Motor neuron (in vitro differentiated cells): ENCODE data around the gene PDXK. TPM values are rescaled to one million over a fixed set of nuclear protein-coding genes. Genes with fewer than 3 reads are reported as not detected.
"Not testable (repeated sequence)": the region's sequence is repeated elsewhere in the genome, so short reads cannot be mapped to it uniquely, and the experiment has no call there.

ENCODE experiments used
- ATAC-seq, 8 experiments: fragments of 200-7000 bp; cut with Tn5 transposase; replicated peaks in 6 of 8; 2 replicates each; pipeline ENCODE4 v1.8.0; 2021; ENCODE audit warnings: mild to moderate bottlenecking in 8 of 8, moderate library complexity in 8 of 8
- H3K27ac ChIP-seq, 2 donors: fragments of 250-450 bp; sonication (Bioruptor Pico); 2 replicates each; pipeline ENCODE4 v1.9.0; 2021; ENCODE audit warnings: antibody characterized with exemption in 2 of 2, mild to moderate bottlenecking in 2 of 2, moderate library complexity in 1 of 2
- H3K4me1 ChIP-seq, 2 donors: fragments of 250-450 bp; sonication (Bioruptor Pico); replicated peaks in 1 of 2; 2 replicates each; pipeline ENCODE4 v1.6.1; 2021; ENCODE audit warnings: antibody characterized with exemption in 2 of 2, mild to moderate bottlenecking in 2 of 2, moderate library complexity in 1 of 2
- H3K4me3 ChIP-seq, 5 donors: fragments of 250-450 bp; sonication (Bioruptor Pico); 2 replicates each; pipeline ENCODE4 v1.9.0; 2021; ENCODE audit warnings: antibody characterized with exemption in 5 of 5, mild to moderate bottlenecking in 5 of 5, moderate library complexity in 4 of 5
- WGBS, 10 experiments: fragments of 450-650 bp; shearing (Covaris generic); methylation state at CpG; one replicate each; pipeline ENCODE4 v1.0.0; 2022; 5-methylcytosine and 5-hydroxymethylcytosine counted together
- in situ Hi-C, 9 experiments: fragments of 400-800 bp; cut with MboI; loops; one replicate each; pipeline ENCODE4 v1.15.0; 2021; ENCODE audit warnings: low sequenced_read_pairs in 9 of 9, low pct_unique_long_range_greater_than_20kb in 2 of 9; ENCODE audit not compliant: unreplicated experiment in 9 of 9
- total RNA-seq, 8 experiments: library from RNA; unstranded; fragments of 300-600 nt; gene quantifications; 2 replicates each; pipeline versions ENCODE4 v1.2.3 to v1.2.4, GENCODE V29; 2022

Gene PDXK
- total RNA-seq = 10 to 100 TPM; 17.8 to 71.7 (median 41.7) TPM

DNA sequence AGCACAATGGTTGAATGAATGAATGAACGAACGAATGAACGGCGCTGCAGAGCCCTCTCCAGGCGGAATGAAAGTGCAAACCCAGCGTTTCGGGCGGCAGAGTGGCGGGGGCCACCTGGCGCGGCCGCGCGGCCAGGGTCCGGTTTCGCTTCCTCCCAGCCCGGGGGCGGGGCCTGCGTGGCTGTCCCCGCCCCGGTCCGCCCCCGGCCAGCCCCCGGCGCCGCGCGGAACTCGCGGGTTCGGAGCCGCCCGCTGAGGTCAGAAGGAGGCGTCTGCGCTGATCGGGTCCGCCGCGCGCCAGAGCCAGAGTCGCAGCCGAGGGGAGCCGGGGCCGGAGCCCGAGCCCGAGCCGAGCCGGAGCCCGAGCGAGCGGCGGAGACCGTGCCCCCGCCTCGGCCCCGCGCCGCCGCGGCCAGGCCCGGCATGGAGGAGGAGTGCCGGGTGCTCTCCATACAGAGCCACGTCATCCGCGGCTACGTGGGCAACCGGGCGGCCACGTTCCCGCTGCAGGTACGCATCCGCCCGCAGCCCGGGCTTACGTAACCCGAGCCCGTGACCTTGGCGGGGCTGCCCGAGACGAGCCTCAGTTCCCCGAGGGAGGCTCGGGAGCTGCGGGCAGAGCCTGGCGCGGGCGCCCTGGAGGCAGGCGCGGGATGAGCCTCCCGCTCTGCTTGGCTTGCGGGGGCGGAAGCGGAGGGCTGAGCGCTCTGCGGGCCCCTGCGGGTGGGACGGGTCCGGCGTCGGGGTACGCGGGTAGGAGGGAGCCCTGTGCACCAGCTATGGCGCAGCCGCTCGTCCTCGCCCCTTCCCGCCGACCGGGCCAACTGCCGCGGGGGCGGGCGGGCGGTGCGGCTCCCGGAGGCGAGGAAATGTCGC is at the start of gene PDXK:
Gene PDXK, plus strand, starts transcription at position 258 of the 876 bp plus-strand sequence. Its CDS starts 166 bp downstream, at position 424.
- in situ Hi-C loops = no loop called here
- peak within 1 kb of the TSS; percentile 51 to 91 (median 87) for H3K4me3 ChIP-seq
- WGBS, 10 experiments = 2 to 4% (median 2%) methylated on average over 9 to 21 of the region's 117 CpGs; no CpG with 5 or more reads in 7 of the 10 experiments
- H3K4me1 ChIP-seq = peaks cover 9 to 11% of the 10 kb centered on the region in 2 donors
- peak within 1 kb of the TSS; percentile 85 to 95 for H3K27ac ChIP-seq
- peak; percentile 82 to 92 (median 84) for ATAC-seq

DNA sequence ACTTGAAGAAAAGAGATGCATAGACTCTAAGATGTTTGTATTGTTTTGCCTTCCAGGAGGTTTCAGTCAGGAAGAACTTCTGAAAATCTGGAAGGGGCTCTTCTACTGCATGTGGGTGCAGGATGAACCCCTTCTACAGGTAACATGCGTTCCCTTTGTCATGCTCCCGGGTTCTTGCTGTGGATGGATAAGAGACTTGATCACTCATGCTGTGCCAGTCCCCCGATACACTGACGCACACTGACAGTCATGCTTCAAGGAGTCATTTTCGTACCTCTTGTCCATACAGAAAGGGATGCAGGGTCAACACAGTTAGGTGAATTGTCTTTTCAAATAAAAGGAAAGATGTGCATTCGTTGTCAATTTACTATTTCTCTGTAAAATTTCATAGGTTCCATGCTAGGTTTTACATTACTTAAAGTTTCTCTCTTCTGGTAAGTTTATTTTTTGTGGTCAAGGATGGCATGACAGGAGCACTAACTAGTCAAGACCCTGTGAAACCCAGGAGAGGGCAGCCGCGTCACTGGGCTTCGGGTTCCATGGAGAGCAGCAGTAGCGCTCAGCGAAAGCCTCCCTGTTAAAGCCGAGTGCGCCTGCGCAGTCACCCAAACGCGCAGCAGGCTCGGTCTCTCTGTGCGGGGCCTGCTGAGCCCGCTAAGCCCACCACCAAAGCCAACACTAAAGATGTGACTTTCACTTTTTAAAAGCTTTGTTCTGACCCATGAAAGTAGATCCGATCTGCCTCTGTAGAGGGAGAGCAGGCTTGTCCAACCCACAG is 48.9 kb upstream of the PDXK start:
- Histone ChIP-seq H3K27ac (no peak overlapping the region), H3K4me1 (no peaks in the 10 kb centered on the region), H3K4me3 (no peak overlapping the region)
- ATAC-seq = no peak
- 60 to 95% (median 88%) methylated on average over 1 to 18 of the region's 20 CpGs; no CpG with 5 or more reads in 4 of the 10 experiments for WGBS, 10 experiments
- in situ Hi-C loops = no loop called here

DNA sequence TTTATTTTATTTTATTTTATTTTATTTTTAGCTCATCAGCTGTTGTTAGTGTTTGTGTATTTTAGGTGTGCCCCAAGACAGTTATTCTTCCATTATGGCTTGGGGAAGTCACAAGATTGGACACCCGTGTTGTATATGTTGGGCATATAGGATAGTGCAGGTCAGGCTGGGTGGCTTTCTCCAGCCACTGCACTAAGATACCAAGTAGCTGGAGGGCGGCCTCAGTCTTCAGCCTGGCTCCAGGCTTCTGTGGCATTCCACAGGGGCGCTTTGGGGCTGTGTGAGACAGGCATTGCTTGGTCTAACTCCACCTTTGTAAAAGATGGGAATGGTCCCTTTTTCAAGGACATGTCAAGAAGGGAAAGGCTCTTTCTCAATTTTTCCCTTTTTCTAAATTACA is 43.1 kb upstream of the PDXK start:
- Histone ChIP-seq H3K27ac (no peak overlapping the region), H3K4me1 (no peaks in the 10 kb centered on the region), H3K4me3 (no peak overlapping the region)
- no peak for ATAC-seq
- 72 to 100% (median 96%) methylated on average over 1 to 3 of the region's 3 CpGs; no CpG with 5 or more reads in 1 of the 10 experiments for WGBS, 10 experiments
- in situ Hi-C loops = loop anchor here in 1 of 9 experiments (25.0 kb wide), 1 partner anchor 111 kb away; the partner anchor contains the start of genes CSTB and RRP1

DNA sequence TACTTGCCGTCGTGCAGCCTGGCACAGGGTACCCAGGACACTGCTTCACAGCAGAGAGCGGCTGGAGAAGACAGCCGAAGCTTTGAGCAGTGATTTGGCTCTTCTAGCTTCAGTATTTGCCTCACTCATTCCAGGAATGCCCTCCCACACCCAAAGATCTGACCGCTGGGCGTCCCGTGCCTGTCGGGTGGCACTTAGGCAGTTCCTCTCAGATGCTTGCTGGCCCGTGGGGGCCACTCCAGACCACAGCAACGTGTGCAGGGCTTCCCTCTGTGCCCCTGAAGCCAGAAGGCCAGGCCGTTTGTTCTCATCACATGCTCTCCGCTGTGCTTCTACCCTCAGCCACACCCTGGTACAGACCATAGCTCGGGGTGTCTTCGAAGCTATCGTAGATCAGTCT is 42.5 kb upstream of the PDXK start:
- no peak overlapping the region for H3K4me3 ChIP-seq
- WGBS, 10 experiments = 90 to 100% (median 98%) methylated on average over 2 to 11 of the region's 15 CpGs; no CpG with 5 or more reads in 2 of the 10 experiments
- no peak for ATAC-seq
- no peaks in the 10 kb centered on the region for H3K4me1 ChIP-seq
- H3K27ac ChIP-seq = no peak overlapping the region
- in situ Hi-C loops = loop anchor here in 1 of 9 experiments (25.0 kb wide), 1 partner anchor 111 kb away; the partner anchor contains the start of genes CSTB and RRP1

DNA sequence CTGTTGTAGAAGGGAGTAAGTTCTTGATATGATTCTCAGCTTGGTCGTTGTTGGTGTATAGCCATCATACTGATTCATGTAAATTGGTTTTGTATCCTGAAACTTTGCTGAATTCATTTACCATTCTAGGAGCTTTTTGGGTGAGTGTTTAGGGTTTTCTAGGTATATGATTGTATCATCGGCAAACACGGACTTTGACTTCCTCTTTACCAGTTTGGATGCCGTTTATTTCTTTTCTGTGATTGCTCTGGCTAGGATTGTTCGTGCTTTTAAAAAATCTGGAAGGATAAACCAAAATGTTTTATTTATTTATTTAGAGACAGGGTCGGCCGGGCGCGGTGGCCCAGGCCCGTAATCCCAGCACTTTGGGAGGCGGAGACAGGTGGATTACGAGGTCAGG is 39.0 kb upstream of the PDXK start:
- no peak overlapping the region for H3K4me3 ChIP-seq
- in situ Hi-C loops = loop anchor here in 1 of 9 experiments (25.0 kb wide), 1 partner anchor 107 kb away; the partner anchor contains the start of genes CSTB and RRP1
- ATAC-seq = no peak
- no peak overlapping the region for H3K27ac ChIP-seq
- 86 to 100% (median 99%) methylated on average over 1 to 12 of the region's 12 CpGs; no CpG with 5 or more reads in 2 of the 10 experiments for WGBS, 10 experiments
- no peaks in the 10 kb centered on the region for H3K4me1 ChIP-seq

DNA sequence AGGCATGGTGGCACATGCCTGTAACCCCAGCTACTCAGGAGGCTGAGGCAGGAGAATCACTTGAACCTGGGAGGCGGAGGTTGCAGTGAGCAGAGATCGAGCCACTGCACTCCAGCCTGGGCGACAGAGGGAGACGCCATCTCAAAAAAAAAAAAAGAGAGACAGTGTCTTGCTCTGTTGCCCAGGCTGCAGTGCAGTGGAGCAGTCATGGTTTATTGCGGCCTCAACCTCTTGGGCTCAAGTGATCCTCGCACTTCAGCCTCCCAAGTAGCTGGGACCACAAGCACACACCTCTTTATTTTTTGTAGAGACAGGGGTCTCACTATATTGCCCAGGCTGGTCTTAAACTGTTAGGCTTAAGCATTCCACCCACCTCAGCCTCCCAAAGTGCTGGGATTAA is 38.5 kb upstream of the PDXK start:
- H3K4me3 ChIP-seq, H3K27ac ChIP-seq, H3K4me1 ChIP-seq, ATAC-seq: not testable (repeated sequence)
- WGBS, 10 experiments = 74 to 100% (median 100%) methylated on average over 1 to 5 of the region's 6 CpGs; no CpG with 5 or more reads in 3 of the 10 experiments
- in situ Hi-C loops = loop anchor here in 1 of 9 experiments (25.0 kb wide), 1 partner anchor 107 kb away; the partner anchor contains the start of genes CSTB and RRP1

DNA sequence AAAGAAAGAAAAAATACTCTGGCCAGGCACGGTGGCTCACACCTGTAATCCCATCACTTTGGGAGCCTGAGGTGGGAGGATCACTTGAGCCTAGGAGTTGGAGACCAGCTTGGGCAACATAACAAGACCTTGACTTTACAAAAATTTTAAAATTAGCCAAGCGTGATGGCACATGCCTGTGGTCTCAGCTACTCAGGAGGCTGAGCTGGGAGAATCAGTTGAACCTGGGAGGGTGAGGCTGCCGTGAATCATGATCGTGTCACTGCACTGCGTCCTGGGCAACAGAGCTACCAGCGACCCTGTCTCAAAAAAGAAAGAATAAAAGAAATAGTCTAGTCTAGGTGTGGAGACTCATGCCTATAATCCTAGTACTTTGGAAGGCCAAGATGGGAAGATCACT is 37.3 kb upstream of the PDXK start:
- 95 to 100% (median 100%) methylated on average over 1 to 6 of the region's 6 CpGs; no CpG with 5 or more reads in 6 of the 10 experiments for WGBS, 10 experiments
- ATAC-seq = no peak
- Histone ChIP-seq H3K4me3 (no peak overlapping the region), H3K27ac (no peak overlapping the region), H3K4me1 (no peaks in the 10 kb centered on the region)
- in situ Hi-C loops = loop anchor here in 1 of 9 experiments (25.0 kb wide), 1 partner anchor 106 kb away; the partner anchor contains the start of genes CSTB and RRP1

DNA sequence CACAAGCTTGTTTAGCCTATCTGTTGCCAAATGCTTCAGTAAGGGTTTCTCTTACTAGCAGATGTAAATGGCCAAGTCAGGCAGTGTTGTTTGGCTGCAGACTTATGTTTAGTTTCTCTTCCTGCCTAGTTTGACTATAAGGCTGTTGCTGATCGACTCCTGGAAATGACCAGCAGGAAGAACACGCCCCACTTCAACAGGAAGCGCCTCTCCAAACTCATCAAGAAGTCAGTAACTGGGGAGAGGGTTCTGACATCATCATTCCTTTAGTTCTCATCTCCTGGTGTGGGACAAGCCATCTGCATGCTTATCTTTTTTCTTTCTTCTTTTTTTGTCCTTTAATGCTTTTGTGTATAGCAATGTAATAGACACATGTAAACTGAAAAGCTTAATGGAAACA is 34.5 kb upstream of the PDXK start:
- WGBS, 10 experiments = 93 to 100% (median 100%) methylated on average over 1 to 3 of the region's 3 CpGs; no CpG with 5 or more reads in 3 of the 10 experiments
- in situ Hi-C loops = loop anchor here in 1 of 9 experiments (25.0 kb wide), 1 partner anchor 103 kb away; the partner anchor contains the start of genes CSTB and RRP1
- no peak overlapping the region for H3K4me3 ChIP-seq
- no peaks in the 10 kb centered on the region for H3K4me1 ChIP-seq
- H3K27ac ChIP-seq = no peak overlapping the region
- ATAC-seq = no peak

DNA sequence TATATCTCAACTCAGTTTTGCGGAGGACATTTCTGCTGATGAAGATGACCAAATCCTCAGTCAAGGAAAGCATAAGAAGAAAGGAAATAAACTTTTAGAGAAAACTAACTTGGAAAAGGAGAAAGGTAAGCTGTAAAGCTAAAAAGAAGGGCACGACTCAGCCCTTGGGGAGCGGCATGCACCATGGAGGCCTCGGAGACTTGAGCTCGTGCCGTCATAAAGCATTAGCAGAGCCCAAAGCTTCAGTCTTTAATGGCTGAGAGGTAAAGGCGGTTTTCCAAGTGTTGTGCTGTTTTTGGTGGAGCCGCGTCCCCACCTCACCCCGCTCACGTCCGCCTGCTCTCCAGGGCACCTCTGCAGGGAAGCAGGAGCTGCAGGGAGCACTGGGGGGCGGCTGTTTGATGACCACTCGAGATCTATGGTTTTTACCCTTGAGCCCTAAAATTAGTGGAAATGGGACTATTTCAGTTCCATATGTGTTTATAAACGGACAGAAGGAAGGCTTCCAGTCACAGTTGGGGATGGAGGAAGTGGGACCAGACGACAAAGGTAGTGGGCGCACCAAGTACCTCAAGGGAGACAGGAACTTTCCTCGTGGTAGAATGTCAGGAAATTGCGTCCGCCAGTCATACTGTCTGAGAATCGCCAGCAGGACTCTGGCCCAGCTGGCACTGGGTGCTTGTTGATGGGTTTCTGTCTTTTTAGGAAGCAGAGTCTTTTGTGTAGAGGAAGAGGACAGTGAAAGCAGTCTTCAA is 31.9 kb upstream of the PDXK start:
- 80 to 100% (median 94%) methylated on average over 1 to 13 of the region's 21 CpGs; no CpG with 5 or more reads in 2 of the 10 experiments for WGBS, 10 experiments
- no peak overlapping the region for H3K27ac ChIP-seq
- no peak overlapping the region for H3K4me3 ChIP-seq
- no peaks in the 10 kb centered on the region for H3K4me1 ChIP-seq
- in situ Hi-C loops = loop anchor here in 1 of 9 experiments (25.0 kb wide), 1 partner anchor 100 kb away; the partner anchor contains the start of genes CSTB and RRP1
- no peak for ATAC-seq

DNA sequence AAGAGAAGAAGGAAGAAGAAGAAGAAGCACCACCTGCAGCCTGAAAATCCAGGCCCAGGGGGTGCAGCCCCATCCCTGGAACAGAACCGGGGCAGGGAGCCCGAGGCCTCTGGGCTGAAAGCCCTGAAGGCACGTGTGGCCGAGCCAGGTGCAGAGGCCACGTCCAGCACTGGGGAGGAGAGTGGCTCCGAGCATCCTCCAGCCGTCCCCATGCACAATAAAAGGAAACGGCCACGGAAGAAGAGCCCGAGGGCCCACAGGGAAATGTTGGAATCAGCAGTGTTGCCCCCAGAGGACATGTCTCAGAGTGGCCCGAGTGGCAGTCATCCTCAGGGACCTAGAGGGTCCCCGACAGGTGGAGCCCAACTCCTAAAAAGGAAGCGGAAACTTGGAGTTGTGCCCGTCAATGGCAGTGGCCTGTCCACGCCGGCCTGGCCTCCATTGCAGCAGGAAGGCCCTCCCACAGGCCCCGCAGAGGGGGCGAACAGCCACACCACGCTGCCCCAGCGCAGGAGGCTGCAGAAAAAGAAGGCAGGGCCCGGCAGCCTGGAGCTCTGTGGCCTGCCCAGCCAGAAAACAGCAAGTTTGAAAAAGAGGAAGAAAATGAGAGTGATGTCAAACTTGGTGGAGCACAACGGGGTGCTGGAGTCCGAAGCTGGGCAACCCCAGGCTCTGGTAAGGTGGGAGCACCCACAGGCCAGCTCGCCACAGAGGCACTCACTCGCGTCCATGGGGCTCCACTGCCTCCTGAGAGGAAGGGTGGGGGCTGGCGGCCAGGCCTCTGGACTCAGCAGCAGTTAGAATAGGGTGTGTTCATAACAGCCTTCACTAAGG is 31.1 kb upstream of the PDXK start:
- Histone ChIP-seq H3K4me3 (no peak overlapping the region), H3K4me1 (no peaks in the 10 kb centered on the region), H3K27ac (no peak overlapping the region)
- in situ Hi-C loops = loop anchor here in 1 of 9 experiments (25.0 kb wide), 1 partner anchor 100 kb away; the partner anchor contains the start of genes CSTB and RRP1
- peak in 4 of 8 experiments; percentile 27 to 40 (median 30) for ATAC-seq
- WGBS, 10 experiments = 40 to 99% (median 91%) methylated on average over 1 to 14 of the region's 27 CpGs; no CpG with 5 or more reads in 3 of the 10 experiments

DNA sequence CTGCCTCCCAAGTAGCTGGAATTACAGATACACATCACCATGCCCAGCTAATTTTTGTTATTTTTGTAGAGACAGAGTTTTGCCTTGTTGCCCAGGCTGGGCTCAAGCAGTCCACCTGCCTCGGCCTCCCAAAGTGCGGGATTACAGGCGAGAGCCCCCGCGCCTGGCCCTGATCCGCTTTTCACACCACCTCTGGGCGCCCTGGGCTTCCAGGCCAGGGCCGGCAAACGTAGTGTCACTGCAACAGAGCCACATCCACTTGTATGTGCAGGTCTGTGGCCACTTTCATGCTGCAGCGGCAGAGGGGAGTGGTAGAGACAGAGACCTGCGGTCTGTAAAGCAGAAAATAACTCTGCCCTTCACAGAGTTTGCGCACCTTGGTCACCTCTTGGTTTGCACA is 30.0 kb upstream of the PDXK start:
- ATAC-seq = no peak
- H3K27ac ChIP-seq = no peak overlapping the region
- in situ Hi-C loops = loop anchor here in 1 of 9 experiments (25.0 kb wide), 1 partner anchor 98 kb away; the partner anchor contains the start of genes CSTB and RRP1
- no peaks in the 10 kb centered on the region for H3K4me1 ChIP-seq
- no peak overlapping the region for H3K4me3 ChIP-seq
- 100% methylated on average over 1 to 5 of the region's 12 CpGs; no CpG with 5 or more reads in 7 of the 10 experiments for WGBS, 10 experiments
